Erythroblast (primary cell): ENCODE data around the gene SULF2.

Experiments used
- DNase-seq, 2 experiments: peaks; one replicate each; lab custom pipeline; 2025; lab: John Stamatoyannopoulos, UW
- GATA1 ChIP-seq: IDR thresholded peaks from 2 replicates; pipeline ENCODE4 v1.6.1; 2011; ENCODE audit warnings: low read depth, mild to moderate bottlenecking, control low read depth, low read length, moderate library complexity
- POLR2A ChIP-seq: IDR thresholded peaks from 2 replicates; pipeline ENCODE4 v1.6.1; 2011; ENCODE audit warnings: mild to moderate bottlenecking, low read length

SULF2 gene

DNA sequence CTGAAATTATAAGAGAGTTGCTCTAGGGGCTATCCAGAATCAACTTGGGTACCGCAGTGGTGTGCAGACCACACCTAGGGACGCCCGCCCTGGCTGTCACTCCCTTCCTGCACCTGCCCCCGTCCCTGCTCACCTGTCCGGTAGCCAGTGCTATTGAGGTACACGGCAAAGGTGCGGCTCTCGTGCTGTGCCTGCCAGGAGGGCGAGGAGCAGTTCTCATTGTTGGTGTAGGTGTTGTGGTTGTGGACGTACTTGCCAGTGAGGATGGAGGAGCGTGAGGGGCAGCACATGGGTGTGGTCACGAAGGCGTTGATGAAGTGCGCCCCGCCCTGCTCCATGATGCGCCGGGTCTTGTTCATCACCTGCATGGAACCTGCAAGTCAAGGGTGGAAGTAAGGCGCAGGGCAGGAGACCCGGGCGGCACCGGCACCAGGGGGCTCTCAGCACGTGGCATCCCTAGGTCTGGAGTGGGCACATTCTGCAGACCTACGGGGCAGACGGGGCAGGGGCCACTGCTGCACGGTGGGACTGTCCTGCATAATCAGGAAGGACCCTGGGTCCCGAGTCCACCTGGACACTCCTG lies 48.6 kb downstream of the SULF2 start:
- DNase-seq = no peak
- TF ChIP-seq POLR2A (no peak), GATA1 (no peak)

DNA sequence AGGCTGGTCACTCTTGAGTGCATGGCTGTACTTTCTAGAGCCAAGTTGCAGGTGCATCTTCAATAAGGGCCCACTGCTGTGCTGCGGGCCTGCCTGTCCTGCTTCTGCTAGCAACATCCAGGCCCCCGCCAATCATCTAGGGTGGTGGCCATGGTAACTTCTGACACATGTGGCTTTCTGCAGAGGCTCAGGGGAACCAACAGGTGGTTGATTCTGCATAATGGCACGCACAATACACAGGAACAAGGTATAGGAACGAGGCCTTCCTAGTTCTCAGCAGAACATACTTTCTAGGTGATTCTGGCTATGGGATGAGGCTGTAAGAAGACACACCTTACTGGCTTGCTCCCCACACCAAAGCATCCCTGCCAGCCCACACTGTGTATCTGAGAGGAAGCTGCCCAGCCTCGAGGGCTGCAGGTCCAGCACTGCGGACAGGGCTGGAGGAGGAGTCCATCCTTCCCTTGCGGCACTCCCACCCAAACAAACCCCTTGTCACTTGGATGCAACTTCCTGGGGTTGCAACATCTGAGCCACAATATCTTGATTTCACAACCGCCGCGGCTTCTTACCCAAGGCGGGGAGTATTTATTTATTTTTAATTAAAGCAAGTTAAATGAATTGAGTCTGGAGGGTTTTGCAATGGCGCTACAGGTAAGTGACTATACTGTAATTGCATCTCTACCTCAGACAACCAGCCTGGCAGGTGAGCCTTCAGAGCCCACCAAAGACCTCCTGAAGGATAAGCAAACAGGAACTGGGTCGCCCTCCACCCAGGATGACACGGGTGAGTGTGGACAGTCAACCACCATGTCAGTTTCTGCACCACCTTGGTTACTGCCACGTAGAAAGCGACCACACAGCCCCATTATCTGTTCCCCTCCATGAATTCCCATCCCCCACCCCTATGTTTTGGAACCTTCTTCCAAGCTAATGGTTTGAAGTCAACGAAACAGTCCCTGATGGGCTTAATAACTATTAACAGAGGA lies 49.6 kb downstream of the SULF2 start:
- no peak for TF ChIP-seq GATA1
- no peak for TF ChIP-seq POLR2A
- DNase-seq = no peak

DNA sequence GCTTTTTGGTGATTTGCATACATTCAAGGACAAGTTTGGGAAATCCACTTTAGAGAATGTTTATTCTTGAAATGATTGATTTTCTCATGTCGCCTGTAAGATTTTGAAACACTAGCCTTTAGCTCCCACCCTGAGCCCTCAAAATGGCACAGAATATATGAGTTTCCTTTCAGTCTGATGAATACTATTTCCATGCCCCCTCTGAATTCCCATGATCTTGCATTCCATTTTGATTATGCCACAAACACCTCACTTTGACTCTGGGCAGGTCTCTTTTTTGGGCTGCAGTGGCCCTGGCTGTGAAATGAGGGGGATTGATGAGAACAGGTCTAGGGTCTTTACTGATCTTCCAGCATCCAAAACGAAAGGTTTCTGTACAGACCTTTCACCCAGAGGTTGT lies 50.4 kb downstream of the SULF2 start:
- DNase-seq = no peak
- TF ChIP-seq GATA1 = no peak
- no peak for TF ChIP-seq POLR2A

DNA sequence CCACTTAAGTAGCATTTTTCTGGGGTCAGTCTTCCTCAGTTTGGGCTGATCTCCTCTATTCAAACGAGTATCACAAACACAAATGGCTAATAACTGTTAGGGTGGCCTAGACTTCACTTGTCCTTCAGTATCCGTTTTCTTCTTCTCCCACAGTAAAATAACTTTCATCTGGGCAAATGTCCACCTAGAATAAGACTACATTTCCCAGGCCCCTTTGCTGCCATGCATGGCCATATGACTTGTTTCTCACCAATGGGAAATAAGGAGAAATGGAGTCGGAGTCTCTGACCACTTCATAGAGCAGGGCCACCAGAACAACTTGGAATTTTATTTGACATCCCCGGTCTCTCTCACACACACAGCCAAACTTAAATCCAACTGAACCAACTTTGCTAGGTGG lies 51.4 kb downstream of the SULF2 start:
- TF ChIP-seq POLR2A (no peak), GATA1 (no peak)
- no peak for DNase-seq

DNA sequence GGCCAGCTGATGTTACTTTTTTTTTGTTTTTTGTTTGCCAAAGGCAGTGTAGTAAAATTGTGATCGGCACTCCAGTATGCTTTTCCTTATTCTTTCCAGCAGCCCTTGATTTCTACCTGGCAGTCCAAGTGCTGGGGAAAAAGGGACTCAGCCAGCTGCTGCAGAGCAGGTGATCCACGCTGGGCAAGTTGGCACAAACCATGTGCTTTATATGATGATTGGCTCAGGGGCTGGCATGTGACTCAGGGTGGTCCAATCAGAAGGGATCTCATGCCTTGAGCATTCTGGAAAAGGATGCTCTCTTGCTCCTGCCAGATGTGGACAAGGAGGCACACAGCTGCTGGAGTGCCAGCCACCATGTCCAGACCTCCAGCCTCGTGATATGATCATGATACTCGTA lies 54.5 kb downstream of the SULF2 start:
- no peak for DNase-seq
- no peak for TF ChIP-seq POLR2A
- TF ChIP-seq GATA1 = no peak

DNA sequence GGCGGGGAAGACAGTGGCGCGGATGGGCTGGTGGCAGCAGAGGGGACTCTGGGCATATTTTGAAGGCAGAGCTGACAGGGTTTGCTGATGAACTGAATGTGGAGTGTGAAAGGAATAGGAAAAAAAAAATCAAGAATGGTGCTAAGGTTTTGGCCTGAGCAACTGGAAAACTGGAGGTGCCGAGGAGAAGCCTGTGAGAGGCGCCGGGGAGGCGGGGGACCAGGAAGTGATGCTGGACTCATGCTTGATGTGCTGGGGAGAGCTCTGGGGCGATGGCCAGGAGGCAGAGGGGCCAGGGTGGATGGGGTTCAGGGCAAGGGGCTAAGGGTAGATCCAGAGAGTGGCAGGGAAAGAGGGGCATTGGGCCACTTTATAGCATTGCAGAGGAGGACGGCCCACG lies 55.8 kb downstream of the SULF2 start:
- no peak for DNase-seq
- TF ChIP-seq POLR2A = no peak
- TF ChIP-seq GATA1 = no peak

DNA sequence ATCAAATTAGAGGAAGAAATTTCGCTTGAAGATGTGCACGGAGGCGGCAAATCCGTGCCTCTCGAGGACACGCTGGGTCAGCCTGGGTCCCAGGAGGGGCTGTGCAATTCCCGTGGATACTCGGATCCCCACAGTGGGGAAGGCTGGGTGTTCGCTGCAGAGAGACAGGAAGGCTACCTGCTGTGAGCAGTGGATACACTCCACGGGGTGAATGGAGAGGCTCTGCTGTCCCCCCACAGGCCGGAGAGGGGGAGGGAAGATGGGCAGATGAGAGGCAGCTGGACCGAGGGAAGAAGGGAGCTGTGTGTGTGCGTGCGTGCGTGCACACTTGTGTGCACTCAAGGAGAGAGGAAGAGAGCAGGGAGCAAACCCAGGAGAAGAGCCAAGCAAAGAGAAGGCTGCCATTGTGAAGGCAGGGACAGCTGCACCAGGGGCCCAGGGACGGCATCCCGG lies 57.3 kb downstream of the SULF2 start:
- TF ChIP-seq POLR2A (no peak), GATA1 (no peak)
- DNase-seq = no peak

DNA sequence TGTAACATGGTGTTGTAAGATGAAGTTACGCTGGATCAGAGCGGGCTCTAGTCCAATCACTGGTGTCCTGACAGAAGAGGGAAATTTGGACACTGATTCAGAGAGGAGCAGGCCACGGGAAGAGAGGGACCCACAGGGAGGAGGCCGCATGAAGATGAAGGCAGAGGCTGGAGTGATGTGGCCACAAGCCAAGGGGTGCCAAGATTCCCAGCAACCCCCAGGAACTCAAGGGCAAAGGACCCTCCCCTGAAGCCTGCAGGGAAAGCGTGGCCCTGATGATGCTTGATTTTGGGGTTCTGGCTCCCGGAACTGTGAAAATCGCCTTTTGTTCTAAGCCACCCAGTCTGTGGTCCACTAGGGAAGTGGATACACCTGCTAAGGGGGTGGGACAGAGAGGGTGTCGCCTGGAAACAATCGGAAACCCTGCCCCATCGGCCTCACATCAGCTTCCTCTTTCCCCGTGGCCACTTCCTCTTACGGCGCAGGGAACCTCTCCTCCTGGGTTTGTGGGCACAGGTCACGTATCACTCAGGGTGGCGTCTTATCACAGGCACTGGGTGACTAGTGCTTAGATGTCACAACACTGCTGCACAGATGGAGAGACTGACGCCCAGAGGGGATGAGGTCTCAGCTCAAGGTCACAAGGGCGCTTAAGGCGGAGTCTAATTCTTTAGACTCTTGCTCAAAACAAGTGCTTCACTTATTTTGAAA lies 58.0 kb downstream of the SULF2 start:
- DNase-seq = peak in 1 of 2 experiments; percentile 14
- TF ChIP-seq GATA1 = no peak
- TF ChIP-seq POLR2A = no peak

DNA sequence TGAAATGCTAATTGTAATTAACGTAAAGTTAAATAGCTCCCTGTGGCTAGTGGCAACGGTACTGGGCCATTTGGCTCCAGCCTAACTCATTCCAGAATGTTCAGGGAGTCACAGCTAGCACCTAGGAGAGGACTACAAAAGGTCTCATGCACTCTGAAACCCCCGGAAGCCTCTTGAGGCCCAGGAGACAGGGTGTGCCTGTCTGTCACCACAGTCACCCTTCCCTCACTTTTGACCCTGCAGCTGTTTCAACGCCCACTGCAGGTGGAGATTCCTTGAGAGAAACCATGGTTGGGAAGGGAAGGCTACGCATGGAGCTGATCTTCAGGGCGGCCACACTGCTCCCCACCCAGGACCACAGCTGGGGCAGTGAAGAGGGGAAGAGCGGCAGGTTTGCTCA lies 58.6 kb downstream of the SULF2 start:
- TF ChIP-seq GATA1 (no peak), POLR2A (no peak)
- no peak for DNase-seq

DNA sequence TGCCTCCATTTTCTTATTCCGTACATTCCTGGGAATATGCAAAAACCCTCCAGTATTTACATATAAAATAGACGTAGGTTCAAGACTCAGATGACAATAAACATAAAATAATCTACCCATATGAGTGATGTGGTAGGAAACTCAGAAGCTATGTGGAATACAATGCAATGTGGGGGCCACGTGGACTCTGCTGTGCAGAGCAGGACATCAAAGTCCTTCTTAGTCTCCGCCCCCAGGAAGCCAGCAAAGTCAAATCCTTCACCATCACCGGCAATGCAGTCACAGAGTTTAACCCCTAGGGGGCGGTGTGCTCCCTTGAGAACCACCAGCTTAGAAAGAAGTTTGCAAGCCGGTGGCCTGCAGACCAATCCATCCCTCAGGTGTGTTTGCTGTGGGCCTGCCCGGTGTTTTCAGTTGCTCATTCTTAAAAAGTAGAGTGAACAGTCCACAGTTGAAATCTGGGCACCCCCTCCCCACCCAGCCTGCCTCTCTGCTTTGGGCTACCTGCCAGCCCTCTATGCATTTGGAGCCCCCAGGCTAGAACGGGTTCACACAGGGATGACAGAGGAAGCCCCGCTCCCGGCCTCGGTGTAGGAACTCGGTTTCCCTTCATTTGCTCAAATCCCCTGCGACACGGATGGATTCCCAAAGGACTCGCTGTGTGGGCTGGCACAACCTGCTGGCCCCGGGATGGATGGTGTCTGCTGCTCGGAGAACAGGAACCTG lies 59.9 kb downstream of the SULF2 start:
- peak; percentile 75 to 84 for DNase-seq
- TF ChIP-seq GATA1 = no peak
- TF ChIP-seq POLR2A = no peak

DNA sequence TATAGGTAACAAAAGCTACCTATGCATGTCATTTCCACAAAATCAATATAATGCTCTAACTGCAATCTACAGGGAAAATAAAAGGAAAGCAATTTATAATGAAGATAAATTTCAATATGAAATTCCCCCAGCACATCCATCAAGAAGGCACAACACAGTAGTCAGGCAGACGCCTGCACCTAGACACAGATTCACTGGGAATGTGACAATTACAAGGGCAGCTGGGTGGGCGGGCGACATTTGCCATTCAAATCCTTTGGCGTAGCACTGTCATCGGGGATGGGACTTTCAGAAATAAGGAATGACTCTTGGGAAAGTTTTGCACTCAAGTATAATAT lies 60.4 kb downstream of the SULF2 start:
- TF ChIP-seq POLR2A (no peak), GATA1 (no peak)
- no peak for DNase-seq

DNA sequence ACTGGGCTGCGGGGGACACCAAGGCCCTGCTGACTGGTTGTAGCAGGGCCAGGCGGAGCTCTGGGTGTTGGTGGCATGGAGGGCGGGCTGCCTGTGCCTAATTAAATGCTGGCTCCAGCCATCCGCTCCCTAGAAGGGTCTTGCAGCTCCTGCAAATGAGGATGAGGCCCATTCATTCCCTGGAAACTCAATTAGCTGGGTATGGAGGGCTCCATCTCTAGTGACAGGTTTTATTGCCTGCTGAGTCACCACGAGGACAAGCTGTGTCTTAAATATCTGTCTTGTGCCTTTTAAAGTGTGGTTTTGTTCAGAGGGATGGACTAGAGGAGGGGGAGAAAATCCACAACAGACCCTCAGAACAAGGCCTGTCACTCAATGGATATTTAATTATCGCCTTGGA lies 60.9 kb downstream of the SULF2 start:
- no peak for TF ChIP-seq POLR2A
- no peak for TF ChIP-seq GATA1
- no peak for DNase-seq

DNA sequence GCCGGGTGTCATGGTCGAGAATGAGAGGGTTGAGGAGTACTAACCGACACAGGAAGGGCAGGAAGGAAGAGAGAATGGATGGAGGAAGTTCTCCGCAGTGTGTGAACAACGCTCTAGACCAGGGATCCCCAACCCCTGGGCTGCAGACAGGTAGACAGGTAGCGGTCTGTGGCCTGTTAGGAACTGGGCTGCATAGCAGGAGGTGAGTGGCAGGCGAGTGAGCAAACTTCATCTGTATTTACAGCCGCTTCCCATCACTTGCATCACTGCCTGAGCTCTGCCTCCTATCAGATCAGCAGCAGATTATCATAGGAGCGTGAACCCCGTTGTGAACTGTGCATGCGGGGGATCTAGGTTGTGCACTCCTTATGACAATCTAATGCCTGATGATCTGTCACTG lies 62.0 kb downstream of the SULF2 start:
- TF ChIP-seq POLR2A (no peak), GATA1 (no peak)

More for the DNA sequence above, 62.0 kb downstream of the SULF2 start:
- DNase-seq = no peak
